HL-60 (cell line): Measurements from ENCODE around the gene PON1.

Experiments used
- CTCF ChIP-seq: IDR thresholded peaks from one replicate; pipeline ENCODE4 v1.5.1; 2011; ENCODE audit warnings: low read length, control low read depth, inconsistent platforms; ENCODE audit not compliant: insufficient read depth
- POLR2AphosphoS5 ChIP-seq: IDR thresholded peaks from 2 replicates; pipeline ENCODE4 v1.6.1; 2012; ENCODE audit warnings: low read depth

- TF ChIP-seq CTCF (no peak), POLR2AphosphoS5 (no peak)
Measured at GRCh38 chr7:95334447-95334846, 10.1 kb upstream of the PON1 start.
